Fibroblast of skin of back (primary cell): Measurements from ENCODE around the gene IER3. TPM values are rescaled to one million over a fixed set of nuclear protein-coding genes. Genes with fewer than 3 reads are reported as not detected.
A peak's percentile ranks its signal among the peaks of the same experiment; 100 is the strongest.

ENCODE experiments used
- DNase-seq: peaks from one replicate; pipeline ENCODE4 v3.0.0-alpha.2; 2013
- polyA plus RNA-seq, 2 experiments: library from polyadenylated mRNA; unstranded; fragments of 120-200 nt; gene quantifications; one replicate each; pipeline ENCODE4 v1.2.1, GENCODE V29; 2013; ENCODE audit not compliant: insufficient read length in 2 of 2

Gene IER3
- 529 TPM for polyA plus RNA-seq (2013, experiment 1 of 2; ENCODE audit: insufficient read length)
- polyA plus RNA-seq (2013, experiment 2 of 2; ENCODE audit: insufficient read length): 690 TPM

- peak; percentile 96 for DNase-seq
Measured at GRCh38 chr6:30744054-30744805, at the start of gene IER3. IER3 (minus strand) TSS chr6:30744547; CDS start chr6:30744518, 29 bp downstream.

DNA sequence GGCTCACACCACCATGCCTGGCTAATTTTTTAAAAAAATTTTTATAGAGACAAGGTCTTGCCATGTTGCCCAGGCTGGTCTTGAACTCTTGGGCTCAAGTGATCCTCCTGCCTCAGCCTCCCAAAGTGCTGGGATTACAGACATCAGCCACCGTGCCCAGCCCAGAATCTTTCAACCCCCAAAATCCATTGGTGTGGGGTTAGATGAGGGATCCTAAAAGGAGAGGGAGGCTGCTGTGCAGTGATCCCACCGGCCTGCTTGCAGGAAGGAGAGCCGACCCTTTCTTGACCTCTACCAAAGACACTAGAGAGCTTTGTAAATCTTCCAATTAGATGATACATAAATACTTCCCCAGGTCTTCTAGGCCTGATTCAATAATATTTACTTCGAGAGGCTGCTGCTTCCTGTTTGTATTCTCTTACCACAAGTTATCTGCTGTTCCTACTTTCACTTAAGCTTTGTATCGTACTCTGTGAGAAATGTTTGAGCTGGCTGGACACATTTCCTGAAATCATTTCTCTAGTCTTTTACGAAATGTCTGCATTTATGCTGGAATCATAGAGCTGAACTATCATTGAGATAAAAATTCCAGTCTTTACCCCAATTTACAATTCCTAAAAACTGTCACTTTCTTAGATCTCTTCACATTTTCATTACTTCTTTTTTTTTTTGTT, 49.3 kb upstream of the IER3 start:
- DNase-seq: peak; percentile 48

- peak; percentile 57 for DNase-seq
Measured at GRCh38 chr6:30792786-30793185, 48.4 kb upstream of the IER3 start.

GRCh38 chr6:30790724-30791383, 46.5 kb upstream of the IER3 start:
- DNase-seq: no peak

GRCh38 chr6:30789606-30790005, 45.3 kb upstream of the IER3 start:
- DNase-seq: no peak

DNA sequence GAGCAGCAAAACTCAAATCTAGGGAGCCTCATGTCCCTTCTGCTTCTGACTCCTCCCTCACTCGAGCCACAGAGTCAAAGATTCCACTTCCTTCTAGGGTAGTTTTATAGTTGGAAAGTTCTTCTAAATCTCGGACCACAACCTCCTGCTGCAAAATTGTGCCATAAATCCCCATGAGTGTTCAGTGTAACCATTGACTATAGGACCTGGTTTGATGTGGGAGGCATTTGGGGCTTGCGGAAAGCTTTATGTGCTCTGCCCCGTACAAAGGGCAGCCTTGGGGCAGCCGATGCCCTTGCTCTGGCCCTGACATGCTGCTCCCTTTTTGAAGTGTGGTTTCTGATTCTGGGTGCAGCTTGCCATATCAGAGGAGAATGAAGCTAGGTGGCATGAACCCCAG, 43.6 kb upstream of the IER3 start:
- peak; percentile 78 for DNase-seq

- peak; percentile 54 for DNase-seq
Measured at GRCh38 chr6:30782425-30783014, 38.2 kb upstream of the IER3 start.

DNA sequence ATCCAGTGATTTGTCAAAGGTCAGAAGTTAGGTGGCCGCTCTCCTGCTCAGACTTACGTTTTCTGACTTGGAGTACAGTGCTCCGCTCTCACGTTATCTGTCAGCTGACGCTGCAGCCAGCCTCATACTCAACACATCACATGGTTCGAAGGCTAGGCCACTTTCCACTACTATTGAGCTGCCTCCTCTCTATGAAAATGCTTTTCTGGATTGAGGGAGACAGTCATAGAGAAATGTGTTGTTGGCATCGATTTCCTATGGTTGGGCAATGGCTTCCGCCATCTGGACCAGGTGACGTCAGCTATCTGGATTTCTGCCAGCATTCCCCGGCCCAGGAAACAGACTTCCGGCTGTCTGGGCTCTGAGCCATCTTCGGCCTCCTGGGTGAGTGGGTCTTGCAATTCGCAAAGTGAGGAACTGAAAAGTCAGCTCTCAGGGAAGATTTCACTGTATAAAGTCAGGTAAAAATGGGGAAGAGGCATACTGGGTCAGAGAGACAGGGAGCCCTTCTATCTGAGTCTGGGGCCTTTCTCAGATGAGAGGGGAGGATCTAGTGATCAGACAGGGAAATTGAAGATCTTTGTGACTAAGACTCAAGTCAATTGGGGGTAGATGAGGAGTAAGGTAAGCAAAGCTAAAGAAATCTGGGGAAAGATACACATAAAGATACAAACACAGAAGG, 37.5 kb upstream of the IER3 start:
- peak; percentile 98 for DNase-seq

DNA sequence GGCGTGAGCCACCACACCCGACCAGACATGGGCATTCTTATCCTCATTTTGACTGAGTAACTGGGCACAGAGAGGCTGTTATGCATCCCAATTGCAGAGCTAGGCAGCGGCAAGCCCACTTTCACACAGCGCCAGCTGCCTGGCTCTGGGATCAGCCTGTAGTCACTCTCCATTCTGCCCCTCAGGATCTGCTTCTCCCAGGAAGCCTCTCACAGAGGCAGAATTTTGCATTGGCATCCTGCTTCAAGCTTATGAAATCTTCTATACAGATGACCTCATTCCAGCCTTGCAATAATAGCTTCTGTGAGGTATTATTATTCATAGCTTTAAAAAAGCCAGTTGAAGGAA, 37.0 kb upstream of the IER3 start:
- DNase-seq: no peak

DNA sequence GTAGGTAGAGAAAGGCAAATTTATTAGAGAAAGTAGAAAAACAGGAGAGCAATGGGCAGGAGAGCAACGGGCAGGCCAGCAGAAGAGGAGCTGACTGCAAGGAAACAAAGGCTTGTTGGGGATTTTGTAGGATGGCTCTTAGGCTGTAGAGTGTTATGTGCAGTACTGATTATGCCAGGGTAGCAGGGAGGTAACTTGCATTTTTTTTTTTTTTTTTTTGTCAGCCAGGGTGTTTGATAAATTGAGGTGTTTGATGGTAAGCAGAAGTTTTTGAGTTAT, 36.2 kb upstream of the IER3 start:
- no peak for DNase-seq

DNA sequence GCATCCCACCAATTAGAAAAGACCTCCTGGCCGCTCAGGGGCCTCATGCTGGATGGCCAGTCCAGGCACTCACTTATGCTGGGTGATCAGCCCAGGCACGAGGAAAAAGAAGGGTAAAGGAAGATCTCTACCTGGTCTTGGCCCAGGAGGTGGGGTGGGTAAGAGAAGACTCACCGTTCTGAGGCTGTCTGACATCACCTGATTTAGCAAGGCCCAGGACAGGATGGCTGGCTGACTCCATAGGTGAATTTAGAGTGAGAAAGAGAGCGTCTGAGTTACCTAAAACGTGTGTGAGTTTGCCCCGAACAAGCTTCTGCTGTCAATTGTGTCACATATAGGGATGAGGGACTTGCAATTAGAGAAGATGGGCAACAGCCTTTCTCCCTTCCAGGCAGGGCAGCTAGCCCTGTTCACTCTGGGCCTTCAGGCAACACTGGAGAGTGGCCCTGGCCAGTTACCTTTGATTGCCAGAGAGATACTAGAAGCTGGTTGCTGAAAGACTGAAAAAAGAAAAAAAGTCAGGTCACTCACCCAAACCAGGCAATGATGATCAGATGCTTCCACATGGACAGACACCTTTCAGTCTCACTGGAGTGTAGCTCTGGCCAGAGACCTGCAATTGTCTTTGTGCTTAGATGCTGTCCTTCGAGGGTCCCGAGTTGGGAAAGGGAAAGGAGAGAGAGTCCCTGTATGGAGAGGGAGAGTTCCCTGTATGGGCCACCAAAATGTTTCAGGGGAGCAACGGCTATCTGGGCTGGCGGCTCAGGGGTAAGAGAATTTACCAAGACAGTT, 35.7 kb upstream of the IER3 start:
- no peak for DNase-seq

DNA sequence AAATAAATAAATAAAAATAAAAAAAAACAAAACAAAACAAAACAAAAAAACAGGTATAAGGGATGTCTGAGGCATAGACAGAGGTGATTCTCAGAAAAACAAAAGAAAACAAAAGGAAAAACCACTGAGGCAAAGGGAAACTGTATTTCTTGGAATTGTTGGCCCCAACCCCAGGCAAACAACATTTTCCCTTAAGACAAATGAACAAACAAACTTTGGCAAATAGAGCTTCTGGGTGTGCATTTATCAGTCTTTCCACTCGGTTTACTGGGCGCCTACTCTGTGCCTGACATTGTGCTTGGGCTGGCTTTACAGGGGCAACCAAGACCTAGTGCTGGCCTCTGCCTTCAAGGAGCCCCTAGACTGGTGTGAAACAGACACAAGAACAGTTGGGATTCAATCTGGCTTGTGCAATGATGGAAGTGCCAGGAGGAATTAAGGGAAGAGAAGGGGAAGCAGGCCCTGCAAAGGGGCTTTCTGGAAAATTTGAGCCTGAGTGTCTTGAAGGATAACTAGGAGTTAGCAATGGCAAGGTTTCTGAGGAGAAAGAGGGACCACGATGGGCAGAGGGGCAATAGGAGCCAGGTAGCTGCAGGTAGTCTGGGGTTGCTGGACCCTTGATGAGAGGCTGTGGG, 33.8 kb upstream of the IER3 start:
- DNase-seq: no peak

DNA sequence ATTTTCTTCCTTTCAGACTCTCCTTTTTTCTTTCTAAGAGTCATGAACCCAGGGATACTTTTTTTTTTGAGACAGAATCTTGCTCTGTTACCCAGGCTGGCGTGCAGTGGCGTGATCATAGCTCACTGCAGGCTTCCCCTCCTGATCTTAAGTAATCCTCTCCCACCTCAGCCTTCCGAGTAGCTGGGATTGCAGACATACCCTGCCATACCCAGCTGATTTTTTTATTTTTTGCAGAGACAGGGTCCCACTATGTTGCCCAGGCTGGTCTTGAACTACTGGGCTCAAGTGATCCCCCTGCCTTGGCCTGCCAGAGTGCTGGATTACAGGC, 32.8 kb upstream of the IER3 start:
- DNase-seq: no peak

DNA sequence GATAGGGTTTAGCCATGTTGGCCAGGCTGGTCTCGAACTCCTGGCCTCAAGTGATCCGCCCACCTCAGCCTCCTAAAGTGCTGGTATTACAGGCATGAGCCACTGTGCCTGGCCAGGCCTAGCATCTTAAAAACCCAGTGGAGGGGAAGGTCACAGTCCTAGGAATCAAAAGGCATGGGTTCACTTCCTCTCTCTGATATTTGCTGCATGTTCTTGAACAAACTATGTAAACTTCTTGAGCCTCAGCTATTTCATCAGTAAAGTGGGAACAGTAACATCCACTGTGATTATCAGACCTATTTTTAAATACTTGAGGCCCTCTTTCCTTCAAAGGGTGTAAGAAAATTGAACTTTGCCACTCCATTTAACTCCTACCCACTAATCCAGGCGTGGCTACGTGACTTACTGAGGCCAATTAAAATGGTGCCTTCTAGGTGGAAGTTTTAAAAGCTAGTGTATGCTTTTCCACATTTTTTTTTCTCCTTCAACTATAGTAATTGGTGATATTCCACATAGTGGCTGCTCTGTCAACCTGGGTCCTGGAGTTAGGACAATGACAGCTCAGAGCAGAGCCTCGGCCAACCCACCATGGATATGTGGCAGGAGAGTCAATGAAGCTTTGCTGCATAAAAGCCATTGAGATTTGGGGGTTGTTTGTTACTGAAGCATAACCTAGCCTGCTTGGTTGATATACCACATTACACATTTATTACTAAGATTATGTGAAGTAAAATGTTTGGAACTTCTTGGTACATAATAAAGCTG, 32.2 kb upstream of the IER3 start:
- DNase-seq: no peak

GRCh38 chr6:30775104-30775503, 30.8 kb upstream of the IER3 start:
- no peak for DNase-seq

- DNase-seq: no peak
Measured at GRCh38 chr6:30774701-30775100, 30.4 kb upstream of the IER3 start.

- no peak for DNase-seq
Measured at GRCh38 chr6:30770592-30770991, 26.2 kb upstream of the IER3 start.

GRCh38 chr6:30769853-30770524, 25.6 kb upstream of the IER3 start:
- no peak for DNase-seq

DNA sequence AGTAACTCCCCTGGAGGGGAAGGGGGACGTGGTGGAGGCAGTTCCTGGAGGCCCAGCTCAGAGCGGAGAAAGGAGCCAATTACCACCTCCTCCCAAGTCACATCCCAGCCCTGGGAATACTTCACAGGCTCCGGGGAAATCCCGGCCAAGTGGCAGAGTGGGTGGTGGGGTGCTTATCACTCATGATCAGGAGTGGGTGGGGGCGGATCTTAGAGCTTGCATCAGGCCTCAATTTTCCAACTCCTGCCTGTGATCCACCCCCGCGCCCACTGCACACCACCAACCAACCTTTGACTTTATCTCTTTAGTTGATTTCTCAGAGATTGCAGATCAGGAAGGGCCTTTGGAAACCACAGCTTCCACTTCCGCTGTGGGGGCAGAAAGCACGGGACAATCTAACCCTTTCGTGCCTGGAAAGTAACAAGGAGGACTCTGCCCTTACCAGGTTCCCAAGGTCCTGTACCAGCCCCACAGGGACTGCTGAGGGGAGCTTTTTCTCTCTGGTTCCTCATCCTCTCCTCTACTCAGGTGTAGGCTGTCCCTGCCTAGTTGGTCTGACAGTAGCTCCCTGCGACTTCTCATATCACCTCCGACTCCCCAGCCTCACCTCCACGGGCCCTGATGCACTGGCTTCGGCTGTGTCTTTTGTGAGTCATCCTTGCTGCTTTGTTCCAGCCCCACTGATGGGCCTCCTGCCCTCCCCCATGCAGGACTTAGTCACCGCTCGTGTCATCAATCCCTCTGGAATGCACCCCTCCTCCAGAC, 24.9 kb upstream of the IER3 start:
- peak; percentile 98 for DNase-seq
